Trophoblast cell (in vitro differentiated cells and primary cell): ENCODE measurements around the gene GFRA1.

Experiments used
- DNase-seq, 2 donors: peaks; one replicate each; pipeline ENCODE4 v3.0.0-alpha.2; 2016
- H2AFZ ChIP-seq: 2 replicates; pipeline ENCODE4 v1.6.1; 2013; ENCODE audit warnings: low read length, moderate library complexity, mild to moderate bottlenecking; ENCODE audit not compliant: insufficient read depth, poor library complexity
- H2AK5ac ChIP-seq: 2 replicates; pipeline ENCODE4 v1.6.1; 2013; ENCODE audit warnings: mild to moderate bottlenecking, low read length
- H2BK120ac ChIP-seq: 2 replicates; pipeline ENCODE4 v1.6.1; 2013; ENCODE audit warnings: low read length, mild to moderate bottlenecking, moderate library complexity; ENCODE audit not compliant: insufficient read depth, poor library complexity
- H2BK12ac ChIP-seq: 2 replicates; pipeline ENCODE4 v1.6.1; 2013; ENCODE audit warnings: mild to moderate bottlenecking, low read length, moderate library complexity
- H2BK5ac ChIP-seq: 2 replicates; pipeline ENCODE4 v1.6.1; 2013; ENCODE audit warnings: low read length, low read depth, moderate library complexity, mild to moderate bottlenecking; ENCODE audit not compliant: poor library complexity
- H3K14ac ChIP-seq: 2 replicates; pipeline ENCODE4 v1.6.1; 2013; ENCODE audit warnings: mild to moderate bottlenecking, low read length
- H3K18ac ChIP-seq: 2 replicates; pipeline ENCODE4 v1.6.1; 2013; ENCODE audit warnings: mild to moderate bottlenecking, low read length
- H3K23ac ChIP-seq: 2 replicates; pipeline ENCODE4 v1.6.1; 2013; ENCODE audit warnings: low read length
- H3K27ac ChIP-seq: 2 replicates; pipeline ENCODE4 v1.5.1; 2013; ENCODE audit warnings: low read depth, mild to moderate bottlenecking, inconsistent platforms, low read length, moderate library complexity
- H3K27me3 ChIP-seq: 2 replicates; pipeline ENCODE4 v1.6.1; 2013; ENCODE audit warnings: inconsistent platforms, mild to moderate bottlenecking, low read length, moderate library complexity; ENCODE audit not compliant: insufficient read depth
- H3K36me3 ChIP-seq, 2 experiments: 1 replicate in 1 of 2; 2 replicates in 1 of 2; pipeline ENCODE4 v1.6.1; 2013; ENCODE audit warnings: low read length in 2 of 2, mild to moderate bottlenecking in 2 of 2, moderate library complexity in 1 of 2; ENCODE audit not compliant: insufficient read depth in 2 of 2, control insufficient read depth in 1 of 2
- H3K4ac ChIP-seq: 2 replicates; pipeline ENCODE4 v1.6.1; 2013; ENCODE audit warnings: low read depth, mild to moderate bottlenecking, low read length, moderate library complexity
- H3K4me1 ChIP-seq, 2 experiments: 1 replicate in 1 of 2; 2 replicates in 1 of 2; pipeline ENCODE4 v1.6.1; 2013; ENCODE audit warnings: low read length in 2 of 2, mild to moderate bottlenecking in 2 of 2, moderate library complexity in 1 of 2; ENCODE audit not compliant: insufficient read depth in 2 of 2, control insufficient read depth in 1 of 2
- H3K4me2 ChIP-seq: 2 replicates; pipeline ENCODE4 v1.6.1; 2013; ENCODE audit warnings: inconsistent platforms, mild to moderate bottlenecking, low read length, moderate library complexity
- H3K4me3 ChIP-seq: 2 replicates; pipeline ENCODE4 v1.5.1; 2013; ENCODE audit warnings: mild to moderate bottlenecking, low read depth, low read length, inconsistent platforms
- H3K79me1 ChIP-seq: one replicate; pipeline ENCODE4 v1.6.1; 2013; ENCODE audit warnings: low read length
- H3K79me2 ChIP-seq: 2 replicates; pipeline ENCODE4 v1.6.1; 2013; ENCODE audit warnings: low read length, mild to moderate bottlenecking; ENCODE audit not compliant: control insufficient read depth, insufficient read depth, poor library complexity
- H3K9ac ChIP-seq: 2 replicates; pipeline ENCODE4 v1.6.1; 2013; ENCODE audit warnings: mild to moderate bottlenecking, low read length
- H3K9me3 ChIP-seq: 2 replicates; pipeline ENCODE4 v1.6.1; 2013; ENCODE audit warnings: low read depth, mild to moderate bottlenecking, control low read depth, inconsistent platforms, low read length; ENCODE audit not compliant: insufficient read depth
- H4K12ac ChIP-seq: 2 replicates; pipeline ENCODE4 v1.6.1; 2013; ENCODE audit warnings: low read depth, mild to moderate bottlenecking, low read length, moderate library complexity
- H4K8ac ChIP-seq: 2 replicates; pipeline ENCODE4 v1.6.1; 2013; ENCODE audit warnings: low read depth, mild to moderate bottlenecking, low read length, moderate library complexity
- H4K91ac ChIP-seq: one replicate; pipeline ENCODE4 v1.6.1; 2013; ENCODE audit warnings: low read depth, mild to moderate bottlenecking, low read length, moderate library complexity
- WGBS: extraction: QIAGEN DNeasy Blood & Tissue Kit; methylation state at CpG from one replicate; pipeline ENCODE4 v1.1.7; 2013; ENCODE audit warnings: missing lambda C conversion rate; ENCODE audit not compliant: insufficient read length, insufficient coverage; ENCODE audit errors: extremely low coverage; 5-methylcytosine and 5-hydroxymethylcytosine counted together

Gene GFRA1

GRCh38 chr10:116175231-116175630 lies 97.8 kb downstream of the GFRA1 start:
- H3K4me2 ChIP-seq, result no peak overlapping the region
- H3K9me3 ChIP-seq, result no peaks in the 10 kb centered on the region
- H2BK120ac ChIP-seq, result no peak overlapping the region
- no CpG with 5 or more reads among the region's 8 CpGs for WGBS
- no peak overlapping the region for H2BK5ac ChIP-seq
- no peak overlapping the region for H2BK12ac ChIP-seq
- no peak overlapping the region for H3K14ac ChIP-seq
- no peak overlapping the region for H2AK5ac ChIP-seq
- no peak overlapping the region for H3K4me3 ChIP-seq
- H3K79me2 ChIP-seq, result no peaks in the 10 kb centered on the region
- no peak overlapping the region for H3K18ac ChIP-seq
- no peak overlapping the region for H4K8ac ChIP-seq
- H3K9ac ChIP-seq, result no peak overlapping the region
- no peaks in the 10 kb centered on the region for H3K27me3 ChIP-seq
- no peak for DNase-seq
- H3K36me3 ChIP-seq, result no peaks in the 10 kb centered on the region
- no peak overlapping the region for H3K4ac ChIP-seq
- H4K91ac ChIP-seq, result no peak overlapping the region
- no peak overlapping the region for H2AFZ ChIP-seq
- H4K12ac ChIP-seq, result no peak overlapping the region
- H3K4me1 ChIP-seq, result no peaks in the 10 kb centered on the region
- H3K27ac ChIP-seq, result no peak overlapping the region
- no peaks in the 10 kb centered on the region for H3K79me1 ChIP-seq
- no peak overlapping the region for H3K23ac ChIP-seq

- no peak overlapping the region for H2AK5ac ChIP-seq
- no CpG with 5 or more reads among the region's 4 CpGs for WGBS
- no peak overlapping the region for H3K4me2 ChIP-seq
These were observed 101.5 kb downstream of the GFRA1 start for GRCh38 chr10:116171505-116171904.

GRCh38 chr10:116170815-116171250 lies 102.2 kb downstream of the GFRA1 start:
- Histone ChIP-seq H3K9me3 (peaks cover 5% of the 10 kb centered on the region), H3K27me3 (no peaks in the 10 kb centered on the region), H4K8ac (no peak overlapping the region), H3K79me2 (no peaks in the 10 kb centered on the region), H2BK12ac (no peak overlapping the region), H2BK120ac (no peak overlapping the region), H3K9ac (no peak overlapping the region), H3K4me1 (no peaks in the 10 kb centered on the region), H3K23ac (no peak overlapping the region), H4K12ac (no peak overlapping the region), H3K14ac (no peak overlapping the region), H2AFZ (no peak overlapping the region), H2BK5ac (no peak overlapping the region), H2AK5ac (no peak overlapping the region), H3K4me3 (no peak overlapping the region), H3K36me3 (no peaks in the 10 kb centered on the region), H3K4ac (no peak overlapping the region), H3K18ac (no peak overlapping the region), H3K79me1 (no peaks in the 10 kb centered on the region), H3K4me2 (no peak overlapping the region), H3K27ac (no peak overlapping the region), H4K91ac (no peak overlapping the region)
- WGBS, result no CpG with 5 or more reads among the region's 2 CpGs
- DNase-seq, result no peak

More at GRCh38 chr10:116171505-116171904, 101.5 kb downstream of the GFRA1 start:
- H2BK120ac ChIP-seq, result no peak overlapping the region
- H2BK12ac ChIP-seq, result no peak overlapping the region
- no peak overlapping the region for H3K4me3 ChIP-seq
- no peaks in the 10 kb centered on the region for H3K4me1 ChIP-seq
- H4K8ac ChIP-seq, result no peak overlapping the region
- H3K27ac ChIP-seq, result no peak overlapping the region
- peaks cover 5% of the 10 kb centered on the region for H3K9me3 ChIP-seq
- no peak overlapping the region for H3K23ac ChIP-seq
- no peaks in the 10 kb centered on the region for H3K79me1 ChIP-seq
- no peak overlapping the region for H4K91ac ChIP-seq
- H2AFZ ChIP-seq, result no peak overlapping the region
- no peak overlapping the region for H4K12ac ChIP-seq
- H3K14ac ChIP-seq, result no peak overlapping the region
- H3K27me3 ChIP-seq, result no peaks in the 10 kb centered on the region
- no peak overlapping the region for H3K18ac ChIP-seq
- H3K36me3 ChIP-seq, result no peaks in the 10 kb centered on the region
- H3K4ac ChIP-seq, result no peak overlapping the region
- DNase-seq, result no peak
- H3K9ac ChIP-seq, result no peak overlapping the region
- no peak overlapping the region for H2BK5ac ChIP-seq
- H3K79me2 ChIP-seq, result no peaks in the 10 kb centered on the region

GRCh38 chr10:116169782-116170445 lies 103.1 kb downstream of the GFRA1 start:
- no peak overlapping the region for H3K14ac ChIP-seq
- no peak overlapping the region for H2AK5ac ChIP-seq
- H3K18ac ChIP-seq, result no peak overlapping the region
- no peak overlapping the region for H3K9ac ChIP-seq
- no peak overlapping the region for H3K27ac ChIP-seq
- H3K4me3 ChIP-seq, result no peak overlapping the region
- H4K12ac ChIP-seq, result no peak overlapping the region
- no peak overlapping the region for H3K4ac ChIP-seq
- WGBS, result no CpG with 5 or more reads among the region's 3 CpGs
- H3K36me3 ChIP-seq, result no peaks in the 10 kb centered on the region
- H2BK120ac ChIP-seq, result no peak overlapping the region
- H2BK5ac ChIP-seq, result no peak overlapping the region
- no peak overlapping the region for H2AFZ ChIP-seq
- H4K91ac ChIP-seq, result no peak overlapping the region
- H4K8ac ChIP-seq, result no peak overlapping the region
- H3K79me1 ChIP-seq, result no peaks in the 10 kb centered on the region
- H3K27me3 ChIP-seq, result no peaks in the 10 kb centered on the region
- H2BK12ac ChIP-seq, result no peak overlapping the region
- no peak for DNase-seq
- no peaks in the 10 kb centered on the region for H3K79me2 ChIP-seq
- H3K9me3 ChIP-seq, result peaks cover 5% of the 10 kb centered on the region
- no peaks in the 10 kb centered on the region for H3K4me1 ChIP-seq
- H3K23ac ChIP-seq, result no peak overlapping the region
- H3K4me2 ChIP-seq, result no peak overlapping the region
